Hepatocyte (in vitro differentiated cells): ENCODE results near the gene ZNF138. TPM values are rescaled to one million over a fixed set of nuclear protein-coding genes. Genes with fewer than 3 reads are reported as not detected.
"Not testable (repeated sequence)": the region's sequence is repeated elsewhere in the genome, so short reads cannot be mapped to it uniquely, and the experiment has no call there.

Source experiments
- DNase-seq: peaks from one replicate; pipeline ENCODE4 v3.0.0-alpha.2; 2016; ENCODE audit warnings: low spot score
- H2AFZ ChIP-seq: fragments of 200-600 bp; sonication (generic); 2 replicates; pipeline ENCODE4 v1.6.0; 2016; ENCODE audit warnings: antibody characterized with exemption, mild to moderate bottlenecking
- H3K27ac ChIP-seq: fragments of 200-600 bp; sonication (generic); 2 replicates; pipeline ENCODE4 v1.5.1; 2016; ENCODE audit warnings: mild to moderate bottlenecking
- H3K27me3 ChIP-seq: fragments of 200-600 bp; sonication (generic); 2 replicates; pipeline ENCODE4 v1.6.1; 2016
- H3K36me3 ChIP-seq: fragments of 200-600 bp; sonication (generic); replicated peaks from 2 replicates; pipeline ENCODE4 v1.5.1; 2016; ENCODE audit warnings: low read depth; ENCODE audit not compliant: insufficient read depth
- H3K4me1 ChIP-seq: fragments of 200-600 bp; sonication (generic); 2 replicates; pipeline ENCODE4 v1.5.1; 2016; ENCODE audit warnings: mild to moderate bottlenecking, moderate library complexity; ENCODE audit not compliant: insufficient read depth
- H3K4me2 ChIP-seq: fragments of 200-600 bp; sonication (generic); 2 replicates; pipeline ENCODE4 v1.6.0; 2016
- H3K4me3 ChIP-seq: fragments of 200-600 bp; sonication (generic); 2 replicates; pipeline ENCODE4 v1.5.1; 2016; ENCODE audit warnings: mild to moderate bottlenecking
- H3K79me2 ChIP-seq: fragments of 200-600 bp; sonication (generic); 2 replicates; pipeline ENCODE4 v1.6.0; 2017; ENCODE audit warnings: mild to moderate bottlenecking
- H3K9me2 ChIP-seq: fragments of 200-600 bp; sonication (generic); replicated peaks from 2 replicates; pipeline ENCODE4 v1.6.0; 2017; ENCODE audit warnings: mild to moderate bottlenecking; ENCODE audit not compliant: insufficient read depth
- H3K9me3 ChIP-seq: fragments of 200-600 bp; sonication (generic); 2 replicates; pipeline ENCODE4 v1.5.1; 2016; ENCODE audit warnings: low read depth, mild to moderate bottlenecking
- H4K20me1 ChIP-seq: fragments of 200-600 bp; sonication (generic); 2 replicates; pipeline ENCODE4 v1.6.0; 2016; ENCODE audit warnings: mild to moderate bottlenecking; ENCODE audit not compliant: insufficient read depth, poor library complexity, severe bottlenecking
- CTCF ChIP-seq: fragments of 200-600 bp; sonication (generic); IDR thresholded peaks from 2 replicates; pipeline ENCODE4 v1.5.1; 2016; ENCODE audit warnings: antibody characterized with exemption, mild to moderate bottlenecking; ENCODE audit not compliant: poor library complexity
- EZH2 ChIP-seq: fragments of 200-600 bp; sonication (generic); IDR thresholded peaks from 2 replicates; pipeline ENCODE4 v1.6.1; 2016; ENCODE audit warnings: antibody characterized with exemption, mild to moderate bottlenecking, borderline replicate concordance
- EZH2phosphoT487 ChIP-seq: fragments of 200-600 bp; sonication (generic); IDR thresholded peaks from one replicate; pipeline ENCODE4 v1.6.1; 2018; ENCODE audit warnings: antibody characterized with exemption, mild to moderate bottlenecking, low read depth, moderate library complexity; ENCODE audit not compliant: unreplicated experiment, severe bottlenecking
- WGBS: methylation state at CpG from one replicate; pipeline ENCODE4 v1.1.6; 2016; ENCODE audit warnings: low lambda C conversion rate; ENCODE audit errors: missing lambda C conversion rate; 5-methylcytosine and 5-hydroxymethylcytosine counted together
- polyA plus RNA-seq: library from polyadenylated mRNA; unstranded; fragments of >200 nt; fragmentation: Nextera tagmentation; extraction: Ambion mirVana; gene quantifications from 2 replicates; pipeline ENCODE4 v1.2.1, GENCODE V29; 2016
- total RNA-seq: library from RNA; depleted of rRNA; stranded (reverse); fragments of >200 nt; gene quantifications from 2 replicates; pipeline ENCODE4 v1.2.3, GENCODE V29; 2014

The ZNF138 gene
- total and polyA plus RNA-seq, 2 experiments from 2014 or later: 3.8 to 9.6 TPM

GRCh38 chr7:64793106-64793755 lies 997 bp upstream of the ZNF138 start:
- Histone ChIP-seq H3K9me2 (no peaks in the 10 kb centered on the region), H3K4me2 (no peak overlapping the region), H3K79me2 (peaks cover 35% of the 10 kb centered on the region), H3K9me3 (no peaks in the 10 kb centered on the region), H3K27me3 (no peaks in the 10 kb centered on the region), H3K4me3 (no peak overlapping the region), H3K4me1 (peaks cover 4% of the 10 kb centered on the region), H3K27ac (peak overlapping the region; percentile 33), H3K36me3 (no peaks in the 10 kb centered on the region), H4K20me1 (no peaks in the 10 kb centered on the region), H2AFZ (peak overlapping the region; percentile 57)
- no peak for DNase-seq
- TF ChIP-seq EZH2phosphoT487 (no peak), EZH2 (no peak), CTCF (no peak)
- WGBS: 87% methylated on average over 4 of the region's 4 CpGs

GRCh38 chr7:64795176-64795575 lies 948 bp downstream of the ZNF138 start:
- H3K4me2 ChIP-seq: peak overlapping the region; percentile 88
- peaks cover 47% of the 10 kb centered on the region for H3K79me2 ChIP-seq
- H3K4me3 ChIP-seq: peak overlapping the region; percentile 28
- peaks cover 4% of the 10 kb centered on the region for H3K4me1 ChIP-seq
- H3K36me3 ChIP-seq: no peaks in the 10 kb centered on the region
- 8% methylated on average over 1 of the region's 1 CpG for WGBS
- H4K20me1 ChIP-seq: no peaks in the 10 kb centered on the region
- peak overlapping the region; percentile 89 for H3K27ac ChIP-seq
- TF ChIP-seq CTCF: no peak
- TF ChIP-seq EZH2: no peak
- no peak for TF ChIP-seq EZH2phosphoT487
- H3K9me2 ChIP-seq: no peaks in the 10 kb centered on the region
- no peaks in the 10 kb centered on the region for H3K9me3 ChIP-seq
- H3K27me3 ChIP-seq: no peaks in the 10 kb centered on the region
- no peak for DNase-seq
- H2AFZ ChIP-seq: peak overlapping the region; percentile 54

- not testable (repeated sequence) for DNase-seq, H3K27me3 ChIP-seq, H3K9me2 ChIP-seq, H3K9me3 ChIP-seq, H3K27ac ChIP-seq, H3K4me2 ChIP-seq, H3K4me3 ChIP-seq, H2AFZ ChIP-seq, H3K4me1 ChIP-seq, H4K20me1 ChIP-seq, H3K36me3 ChIP-seq
- peaks cover 63% of the 10 kb centered on the region for H3K79me2 ChIP-seq
- WGBS: 98% methylated on average over 8 of the region's 8 CpGs
Measured at GRCh38 chr7:64799169-64799568, 4.9 kb downstream of the ZNF138 start.

GRCh38 chr7:64802699-64803098 lies 8.5 kb downstream of the ZNF138 start:
- Histone ChIP-seq H3K9me2 (no peaks in the 10 kb centered on the region), H3K4me2 (no peak overlapping the region), H2AFZ (no peak overlapping the region), H3K27me3 (no peaks in the 10 kb centered on the region), H3K4me3 (no peak overlapping the region), H3K79me2 (peaks cover 33% of the 10 kb centered on the region), H4K20me1 (no peaks in the 10 kb centered on the region), H3K27ac (no peak overlapping the region), H3K36me3 (no peaks in the 10 kb centered on the region), H3K4me1 (no peaks in the 10 kb centered on the region), H3K9me3 (no peaks in the 10 kb centered on the region)
- TF ChIP-seq EZH2 (no peak), CTCF (no peak), EZH2phosphoT487 (no peak)
- WGBS: 59% methylated on average over 2 of the region's 2 CpGs
- no peak for DNase-seq
